Panc1 (cell line): ENCODE data around the gene EP400. TPM values are rescaled to one million over a fixed set of nuclear protein-coding genes. Genes with fewer than 3 reads are reported as not detected.

Experiments
- ATAC-seq: fragments of 200-7000 bp; cut with Tn5 transposase; 2 replicates; pipeline ENCODE4 v1.9.1; 2020; ENCODE audit warnings: mild to moderate bottlenecking, moderate library complexity
- BruUV-seq: library from RNA; stranded (reverse); fragments of 400-500 nt; replicated peaks from 2 replicates; lab custom pipeline; 2021; lab: Mats Ljungman, UMichigan
- CTCF ChIA-PET: fragments of 300-600 bp; sonication (Branson Sonifier 250); formaldehyde crosslinking; loops from one replicate; lab custom pipeline; 2022; ENCODE audit warnings: antibody characterized with exemption; lab: Charles Lee
- POLR2A ChIA-PET: fragments of 300-600 bp; sonication (Branson Sonifier 250); formaldehyde crosslinking; loops from one replicate; lab custom pipeline; 2022; ENCODE audit warnings: antibody characterized with exemption; lab: Charles Lee
- DNase-seq: peaks from one replicate; pipeline ENCODE4 v3.0.0-alpha.2; 2010; ENCODE audit warnings: low read depth, low spot score
- H3K27ac ChIP-seq: 2 replicates; pipeline ENCODE4 v1.5.1; 2011; ENCODE audit warnings: mild to moderate bottlenecking, low read length, inconsistent platforms
- H3K27me3 ChIP-seq: fragments of 200-500 bp; sonication (Bioruptor generic); 2 replicates; pipeline ENCODE4 v1.6.0; 2014; ENCODE audit warnings: low read length, inconsistent platforms; ENCODE audit not compliant: control insufficient read depth, insufficient read depth
- H3K36me3 ChIP-seq: fragments of 200-500 bp; sonication (Bioruptor generic); 2 replicates; pipeline ENCODE4 v1.5.1; 2014; ENCODE audit warnings: inconsistent platforms, mild to moderate bottlenecking, low read length, moderate library complexity; ENCODE audit not compliant: control insufficient read depth, insufficient read depth
- H3K4me1 ChIP-seq: 2 replicates; pipeline ENCODE4 v1.5.1; 2011; ENCODE audit warnings: inconsistent platforms, mild to moderate bottlenecking, low read length, moderate library complexity; ENCODE audit not compliant: control insufficient read depth, insufficient read depth
- H3K4me3 ChIP-seq, 2 experiments: 2 replicates each; pipeline ENCODE4 v1.5.1; 2011 to 2012; ENCODE audit warnings: low read depth in 2 of 2, low read length in 2 of 2, mild to moderate bottlenecking in 2 of 2, inconsistent platforms in 1 of 2, moderate library complexity in 1 of 2
- H3K9me3 ChIP-seq: fragments of 200-500 bp; sonication (Bioruptor generic); 2 replicates; pipeline ENCODE4 v1.5.1; 2014; ENCODE audit warnings: low read depth, mild to moderate bottlenecking, inconsistent platforms, low read length, moderate library complexity; ENCODE audit not compliant: control insufficient read depth, insufficient read depth
- POLR2AphosphoS5 ChIP-seq: IDR thresholded peaks from 2 replicates; pipeline ENCODE4 v1.6.1; 2012; ENCODE audit warnings: mild to moderate bottlenecking, low read depth, low read length, moderate library complexity
- SIN3A ChIP-seq: IDR thresholded peaks from 2 replicates; pipeline ENCODE4 v1.6.1; 2012; ENCODE audit warnings: low read depth, mild to moderate bottlenecking, low read length, moderate library complexity, borderline replicate concordance; ENCODE audit not compliant: insufficient read depth
- TCF7L2 ChIP-seq: IDR thresholded peaks from 2 replicates; pipeline ENCODE4 v1.6.1; 2011; ENCODE audit warnings: mild to moderate bottlenecking, low read depth, low read length, inconsistent platforms
- in situ Hi-C: cut with HindIII; loops from 2 replicates; pipeline ENCODE4 v1.10.0; 2016; ENCODE audit warnings: low sequenced_read_pairs, low pct_unique_long_range_greater_than_20kb
- intact Hi-C: fragments of 100-400 bp; cut with micrococcal nuclease; formaldehyde crosslinking; loops from one replicate; pipeline ENCODE4 v1.10.0; 2022; ENCODE audit not compliant: unreplicated experiment
- total RNA-seq: library from RNA; stranded (reverse); gene quantifications from one replicate; pipeline ENCODE4 v1.2.1, GENCODE V29; 2021; ENCODE audit not compliant: unreplicated experiment
- TF ChIP-seq, protein P1 (sequence below): fragments of 450-650 bp; IDR thresholded peaks from 2 replicates; pipeline ENCODE4 v1.5.1; 2017; ENCODE audit warnings: mild to moderate bottlenecking
- TF ChIP-seq, protein P2 (sequence below), 2 experiments: IDR thresholded peaks; 2 replicates each; pipeline ENCODE4 v1.6.1; 2011 to 2012; ENCODE audit warnings: low read depth in 2 of 2, control low read depth in 1 of 2, low read length in 1 of 2, mild to moderate bottlenecking in 1 of 2, moderate library complexity in 1 of 2; ENCODE audit not compliant: insufficient read depth in 1 of 2

EP400 gene
- total RNA-seq, 1 experiment from 2014 or later, result 59.4 TPM

DNA sequence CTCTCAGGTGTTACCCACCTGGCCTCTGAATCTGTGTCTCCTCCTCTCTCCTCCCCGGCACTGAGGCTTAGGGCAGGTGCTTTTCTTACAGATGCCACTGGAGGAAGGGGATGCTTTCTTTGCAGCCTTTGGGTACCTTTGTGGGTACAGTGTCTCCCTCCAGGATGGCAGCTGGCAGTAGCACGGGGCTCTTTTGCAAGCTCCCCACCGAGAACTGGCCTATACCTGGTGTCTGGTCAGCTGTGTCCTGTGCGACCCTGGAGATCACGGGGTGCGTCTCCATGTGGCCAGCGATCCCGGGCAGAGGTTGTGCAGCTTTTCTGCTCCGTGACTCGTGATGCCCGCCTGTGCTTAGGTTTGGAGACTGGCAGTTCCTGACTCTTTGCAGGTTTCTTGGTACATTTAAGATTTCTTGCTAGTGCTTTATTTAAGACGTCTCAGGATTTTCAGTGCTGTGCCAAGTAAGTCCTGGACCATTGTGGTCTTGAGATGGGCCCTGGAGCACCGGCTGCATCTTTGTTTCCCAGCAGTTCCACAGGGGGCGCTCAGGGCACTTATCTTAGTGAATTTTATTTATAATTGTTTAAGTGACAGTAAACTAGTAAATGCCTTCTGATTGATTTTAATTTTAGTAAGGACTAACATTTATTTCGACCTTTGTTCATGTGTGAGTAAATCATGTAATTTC, 125.4 kb downstream of the EP400 start:
- no TSS peak for BruUV-seq
- Histone ChIP-seq H3K27me3 (no peaks in the 10 kb centered on the region), H3K27ac (no peak overlapping the region), H3K36me3 (peaks cover 14% of the 10 kb centered on the region), H3K4me3 (no peak overlapping the region), H3K4me1 (no peaks in the 10 kb centered on the region), H3K9me3 (no peaks in the 10 kb centered on the region)
- TF ChIP-seq SIN3A, result no peak
- TF ChIP-seq, protein P1, sequence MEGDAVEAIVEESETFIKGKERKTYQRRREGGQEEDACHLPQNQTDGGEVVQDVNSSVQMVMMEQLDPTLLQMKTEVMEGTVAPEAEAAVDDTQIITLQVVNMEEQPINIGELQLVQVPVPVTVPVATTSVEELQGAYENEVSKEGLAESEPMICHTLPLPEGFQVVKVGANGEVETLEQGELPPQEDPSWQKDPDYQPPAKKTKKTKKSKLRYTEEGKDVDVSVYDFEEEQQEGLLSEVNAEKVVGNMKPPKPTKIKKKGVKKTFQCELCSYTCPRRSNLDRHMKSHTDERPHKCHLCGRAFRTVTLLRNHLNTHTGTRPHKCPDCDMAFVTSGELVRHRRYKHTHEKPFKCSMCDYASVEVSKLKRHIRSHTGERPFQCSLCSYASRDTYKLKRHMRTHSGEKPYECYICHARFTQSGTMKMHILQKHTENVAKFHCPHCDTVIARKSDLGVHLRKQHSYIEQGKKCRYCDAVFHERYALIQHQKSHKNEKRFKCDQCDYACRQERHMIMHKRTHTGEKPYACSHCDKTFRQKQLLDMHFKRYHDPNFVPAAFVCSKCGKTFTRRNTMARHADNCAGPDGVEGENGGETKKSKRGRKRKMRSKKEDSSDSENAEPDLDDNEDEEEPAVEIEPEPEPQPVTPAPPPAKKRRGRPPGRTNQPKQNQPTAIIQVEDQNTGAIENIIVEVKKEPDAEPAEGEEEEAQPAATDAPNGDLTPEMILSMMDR, result peak; percentile 79
- TF ChIP-seq TCF7L2, result no peak
- TF ChIP-seq, protein P2, sequence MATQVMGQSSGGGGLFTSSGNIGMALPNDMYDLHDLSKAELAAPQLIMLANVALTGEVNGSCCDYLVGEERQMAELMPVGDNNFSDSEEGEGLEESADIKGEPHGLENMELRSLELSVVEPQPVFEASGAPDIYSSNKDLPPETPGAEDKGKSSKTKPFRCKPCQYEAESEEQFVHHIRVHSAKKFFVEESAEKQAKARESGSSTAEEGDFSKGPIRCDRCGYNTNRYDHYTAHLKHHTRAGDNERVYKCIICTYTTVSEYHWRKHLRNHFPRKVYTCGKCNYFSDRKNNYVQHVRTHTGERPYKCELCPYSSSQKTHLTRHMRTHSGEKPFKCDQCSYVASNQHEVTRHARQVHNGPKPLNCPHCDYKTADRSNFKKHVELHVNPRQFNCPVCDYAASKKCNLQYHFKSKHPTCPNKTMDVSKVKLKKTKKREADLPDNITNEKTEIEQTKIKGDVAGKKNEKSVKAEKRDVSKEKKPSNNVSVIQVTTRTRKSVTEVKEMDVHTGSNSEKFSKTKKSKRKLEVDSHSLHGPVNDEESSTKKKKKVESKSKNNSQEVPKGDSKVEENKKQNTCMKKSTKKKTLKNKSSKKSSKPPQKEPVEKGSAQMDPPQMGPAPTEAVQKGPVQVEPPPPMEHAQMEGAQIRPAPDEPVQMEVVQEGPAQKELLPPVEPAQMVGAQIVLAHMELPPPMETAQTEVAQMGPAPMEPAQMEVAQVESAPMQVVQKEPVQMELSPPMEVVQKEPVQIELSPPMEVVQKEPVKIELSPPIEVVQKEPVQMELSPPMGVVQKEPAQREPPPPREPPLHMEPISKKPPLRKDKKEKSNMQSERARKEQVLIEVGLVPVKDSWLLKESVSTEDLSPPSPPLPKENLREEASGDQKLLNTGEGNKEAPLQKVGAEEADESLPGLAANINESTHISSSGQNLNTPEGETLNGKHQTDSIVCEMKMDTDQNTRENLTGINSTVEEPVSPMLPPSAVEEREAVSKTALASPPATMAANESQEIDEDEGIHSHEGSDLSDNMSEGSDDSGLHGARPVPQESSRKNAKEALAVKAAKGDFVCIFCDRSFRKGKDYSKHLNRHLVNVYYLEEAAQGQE (IDR thresholded peaks at IDR 0.05; ENCODE audit: insufficient read depth in 1 of 2, low read depth in 2 of 2, low read length in 1 of 2), result no peak
- no peak for TF ChIP-seq POLR2AphosphoS5
- intact Hi-C loops, result no loop called here
- POLR2A ChIA-PET, result interaction anchor here (0.6 kb wide), 1 partner anchor 95 kb away, joined by 4 read pairs; no protein-coding TSS in a partner anchor
- DNase-seq (no peak), ATAC-seq (no peak)
- in situ Hi-C loops, result no loop called here
- CTCF ChIA-PET, result no interaction called here

DNA sequence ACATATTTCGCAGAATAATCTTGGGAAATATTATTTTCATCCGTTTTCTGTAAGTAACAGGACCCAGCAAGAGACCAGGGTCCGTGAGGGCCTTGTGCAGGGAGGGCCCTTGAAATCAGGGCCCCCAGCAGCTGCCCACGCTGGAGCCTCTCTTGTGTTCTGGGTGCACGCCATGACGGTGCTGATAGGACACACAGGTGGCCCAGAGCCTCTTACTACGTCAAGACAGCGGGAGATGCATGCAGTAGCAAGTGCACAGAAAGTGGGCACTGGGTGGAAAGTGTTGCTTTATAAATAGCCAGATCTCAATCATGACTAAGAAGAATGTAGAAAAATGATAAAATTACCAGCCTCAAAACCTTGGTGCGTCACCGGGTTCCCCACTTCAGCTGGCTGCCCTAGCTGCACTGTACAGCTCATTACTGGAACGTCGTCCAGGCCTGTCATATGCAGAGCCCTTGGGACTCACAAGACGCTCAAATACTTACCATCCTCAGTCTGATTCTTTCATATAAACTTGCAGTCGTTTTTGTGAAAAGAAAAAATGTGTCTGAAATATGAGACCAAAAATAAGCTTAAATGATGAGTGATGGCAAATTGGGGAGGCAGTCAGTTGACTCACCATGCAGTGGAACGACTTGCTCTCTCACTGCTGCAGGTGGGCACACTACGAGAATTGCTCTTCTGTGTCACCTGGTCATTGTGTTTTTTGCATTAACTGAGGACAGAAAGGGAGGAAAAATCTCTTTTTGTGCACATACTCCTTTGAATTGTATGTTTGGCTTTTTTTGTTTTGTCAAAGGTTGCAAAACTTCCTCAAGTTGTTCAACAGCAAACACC, 126.2 kb downstream of the EP400 start:
- TF ChIP-seq TCF7L2 (no peak), SIN3A (no peak)
- TF ChIP-seq, protein P1, result peak; percentile 34; the same call in 1 of the 2 replicates
- TF ChIP-seq, protein P2 (IDR thresholded peaks at IDR 0.05; ENCODE audit: insufficient read depth in 1 of 2, low read depth in 2 of 2, low read length in 1 of 2), result no peak
- Histone ChIP-seq H3K36me3 (peaks cover 12% of the 10 kb centered on the region), H3K27ac (no peak overlapping the region), H3K9me3 (no peaks in the 10 kb centered on the region), H3K4me1 (no peaks in the 10 kb centered on the region), H3K27me3 (no peaks in the 10 kb centered on the region), H3K4me3 (no peak overlapping the region)
- ChIA-PET CTCF (interaction anchor here (0.6 kb wide), 2 partner anchors 46 to 232 kb away, joined by 7 to 11 read pairs; no protein-coding TSS in a partner anchor), POLR2A (interaction anchor here (0.6 kb wide), 1 partner anchor 175 kb away, joined by 13 read pairs; no protein-coding TSS in a partner anchor)
- ATAC-seq, result no peak
- in situ Hi-C loops, result no loop called here
- intact Hi-C loops, result no loop called here
- DNase-seq, result no peak
- no TSS peak for BruUV-seq
